ENCODE results near the gene POC1A.

GRCh38 chr3:52055537-52056351, 98.5 kb downstream of the POC1A start:
- TF ChIP-seq EZH2 (IDR thresholded peaks at IDR 0.05; ENCODE audit: low read length) (no peak), CTCF (optimal IDR thresholded peaks at IDR 0.05 in 1 of 3, IDR thresholded peaks at IDR 0.05 in 1 of 3, conservative IDR thresholded peaks at IDR 0.05 in 1 of 3; ENCODE audit: extremely low read depth in 1 of 3, insufficient read depth in 2 of 3, low read length in 3 of 3) (peak in 1 of 3 experiments; percentile 20)

All from keratinocyte (primary cell).